ENCODE results near the gene HUS1B.

HUS1B gene

GRCh38 chr6:692858-693722 lies 36.2 kb upstream of the HUS1B start, which contains the start of gene EXOC2:
EXOC2 (minus strand) TSS chr6:693139; CDS start chr6:637818, 55,321 bp downstream.
- Histone ChIP-seq H3K27ac (ENCODE audit: low read length) (no peak within 1 kb of the TSS), H3K4me3 (ENCODE audit: low read length) (peak within 1 kb of the TSS; percentile 66), H3K36me3 (ENCODE audit: control insufficient read depth, low read depth, low read length) (peaks cover 5% of the 10 kb centered on the region), H3K27me3 (ENCODE audit: control insufficient read depth, insufficient read depth, low read length) (no peaks in the 10 kb centered on the region), H3K4me1 (ENCODE audit: control insufficient read depth, low read depth, low read length) (peaks cover 15% of the 10 kb centered on the region), H3K9ac (ENCODE audit: low read length) (peak within 1 kb of the TSS; percentile 63), H3K9me3 (ENCODE audit: control insufficient read depth, low read depth, low read length) (no peaks in the 10 kb centered on the region)

GRCh38 chr6:692356-692851 lies 35.5 kb upstream of the HUS1B start:
- Histone ChIP-seq H3K27ac (ENCODE audit: low read length) (no peak overlapping the region), H3K9me3 (ENCODE audit: control insufficient read depth, low read depth, low read length) (no peaks in the 10 kb centered on the region)

DNA sequence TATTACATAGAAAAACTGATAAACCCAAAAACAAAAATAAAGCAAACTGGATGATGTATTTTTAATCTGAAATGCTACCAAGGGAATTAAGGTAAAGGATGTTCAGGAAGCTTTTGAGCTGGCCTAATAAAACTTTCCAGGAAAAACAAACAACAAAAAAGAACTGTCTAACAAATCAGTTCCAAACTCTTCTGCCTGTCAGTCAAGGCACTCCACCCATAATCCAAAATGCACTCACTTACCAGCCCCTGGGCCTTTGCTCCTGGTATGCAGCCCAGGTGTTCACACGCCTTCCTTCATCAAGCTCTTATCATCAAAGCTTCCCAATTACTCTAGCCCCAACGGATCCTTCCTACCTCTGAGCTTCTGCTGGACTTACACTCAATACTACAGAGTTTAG lies 32.3 kb upstream of the HUS1B start:
- H3K4me1 ChIP-seq (ENCODE audit: control insufficient read depth, low read depth, low read length) = peaks cover 30% of the 10 kb centered on the region

More at GRCh38 chr6:692356-692851, 35.5 kb upstream of the HUS1B start:
- H3K36me3 ChIP-seq (ENCODE audit: control insufficient read depth, low read depth, low read length) = peaks cover 8% of the 10 kb centered on the region
- H3K27me3 ChIP-seq (ENCODE audit: control insufficient read depth, insufficient read depth, low read length) = no peaks in the 10 kb centered on the region
- peaks cover 15% of the 10 kb centered on the region for H3K4me1 ChIP-seq (ENCODE audit: control insufficient read depth, low read depth, low read length)
- peak overlapping the region; percentile 66 for H3K4me3 ChIP-seq (ENCODE audit: low read length)
- peak overlapping the region; percentile 63 for H3K9ac ChIP-seq (ENCODE audit: low read length)

GRCh38 chr6:686497-686896 lies 29.6 kb upstream of the HUS1B start:
- H3K27ac ChIP-seq (ENCODE audit: low read length) = no peak overlapping the region
- no peak overlapping the region for H3K9ac ChIP-seq (ENCODE audit: low read length)
- H3K9me3 ChIP-seq (ENCODE audit: control insufficient read depth, low read depth, low read length) = no peaks in the 10 kb centered on the region
- H3K4me1 ChIP-seq (ENCODE audit: control insufficient read depth, low read depth, low read length) = peaks cover 50% of the 10 kb centered on the region
- no peaks in the 10 kb centered on the region for H3K27me3 ChIP-seq (ENCODE audit: control insufficient read depth, insufficient read depth, low read length)
- H3K4me3 ChIP-seq (ENCODE audit: low read length) = no peak overlapping the region
- H3K36me3 ChIP-seq (ENCODE audit: control insufficient read depth, low read depth, low read length) = peaks cover 8% of the 10 kb centered on the region

More for the DNA sequence above, 32.3 kb upstream of the HUS1B start:
- H3K36me3 ChIP-seq (ENCODE audit: control insufficient read depth, low read depth, low read length) = peaks cover 8% of the 10 kb centered on the region
- H3K4me3 ChIP-seq (ENCODE audit: low read length) = no peak overlapping the region
- no peak overlapping the region for H3K9ac ChIP-seq (ENCODE audit: low read length)
- H3K27me3 ChIP-seq (ENCODE audit: control insufficient read depth, insufficient read depth, low read length) = no peaks in the 10 kb centered on the region
- no peaks in the 10 kb centered on the region for H3K9me3 ChIP-seq (ENCODE audit: control insufficient read depth, low read depth, low read length)
- no peak overlapping the region for H3K27ac ChIP-seq (ENCODE audit: low read length)

DNA sequence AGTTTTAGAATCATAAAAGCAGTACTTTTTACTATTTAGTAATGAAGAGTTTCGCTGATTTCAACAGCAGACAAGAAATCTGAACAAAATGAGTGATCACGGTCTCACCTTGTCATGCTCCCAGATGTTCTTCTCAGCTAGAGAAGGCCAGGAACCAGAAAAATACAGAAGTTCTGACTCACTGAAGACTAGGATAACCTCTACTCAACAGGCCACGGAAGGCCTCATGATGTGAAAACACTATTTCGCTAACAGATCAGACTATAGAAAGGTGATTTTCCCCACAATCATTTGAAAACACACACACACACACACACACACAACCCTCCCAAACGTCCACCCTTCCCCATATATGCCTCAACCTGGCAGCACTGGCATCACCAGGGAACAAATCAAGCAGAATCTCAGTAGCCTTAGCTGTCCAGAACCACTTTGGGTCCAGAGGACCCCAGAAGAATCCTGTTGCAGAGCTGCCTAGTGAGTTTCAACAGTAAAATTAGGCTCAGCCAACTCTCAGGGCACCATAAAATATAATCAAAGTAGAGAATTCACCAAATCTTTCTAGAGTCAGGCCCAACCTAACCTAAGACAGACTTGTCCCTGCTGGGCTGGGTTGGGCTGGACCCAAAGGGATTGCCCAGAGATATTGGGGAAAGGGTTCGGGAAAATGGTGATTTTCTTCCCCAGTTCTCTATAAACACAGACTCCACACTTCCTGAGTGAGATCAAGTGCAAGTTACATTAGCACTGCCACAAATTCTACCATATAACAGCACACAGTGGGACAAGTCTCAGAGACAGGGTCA lies 28.1 kb upstream of the HUS1B start:
- no peak overlapping the region for H3K9ac ChIP-seq (ENCODE audit: low read length)
- no peaks in the 10 kb centered on the region for H3K9me3 ChIP-seq (ENCODE audit: control insufficient read depth, low read depth, low read length)
- H3K4me1 ChIP-seq (ENCODE audit: control insufficient read depth, low read depth, low read length) = peaks cover 60% of the 10 kb centered on the region
- H3K27ac ChIP-seq (ENCODE audit: low read length) = peak overlapping the region; percentile 9
- H3K4me3 ChIP-seq (ENCODE audit: low read length) = no peak overlapping the region
- peaks cover 8% of the 10 kb centered on the region for H3K36me3 ChIP-seq (ENCODE audit: control insufficient read depth, low read depth, low read length)
- H3K27me3 ChIP-seq (ENCODE audit: control insufficient read depth, insufficient read depth, low read length) = no peaks in the 10 kb centered on the region

DNA sequence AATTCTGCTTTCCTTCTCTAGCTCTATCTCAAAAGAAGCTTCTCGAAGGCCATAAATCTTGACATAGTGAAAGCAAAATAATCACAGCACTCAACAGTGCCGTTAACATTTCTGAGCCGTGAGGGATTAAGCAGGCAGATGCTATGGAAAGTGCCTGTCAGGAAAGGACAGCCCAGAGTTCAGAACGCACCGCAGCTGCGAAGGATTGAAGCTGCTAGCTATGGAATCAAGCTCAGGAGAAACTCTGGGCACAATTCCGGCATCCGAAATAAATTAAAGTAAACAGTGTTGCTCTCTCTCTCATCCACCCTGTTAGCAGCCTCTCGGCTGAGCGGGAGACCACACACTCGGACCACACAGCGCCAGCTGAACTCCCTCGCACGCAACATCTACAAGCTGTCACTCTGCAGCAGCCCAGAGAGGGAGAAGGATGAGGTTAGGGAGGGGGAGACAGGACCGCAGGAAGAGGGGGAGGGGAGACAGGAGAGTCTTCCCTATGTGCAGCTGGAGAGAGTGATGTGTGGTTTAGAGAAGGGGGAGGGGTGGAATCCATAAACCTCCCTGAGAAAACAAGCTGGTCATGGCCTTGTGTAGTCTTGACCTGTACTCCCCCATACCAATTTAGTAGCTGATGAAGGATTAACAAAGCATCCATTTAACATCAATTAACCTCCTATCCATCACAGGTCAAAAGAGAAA lies 27.0 kb upstream of the HUS1B start:
- Histone ChIP-seq H3K9ac (ENCODE audit: low read length) (peak overlapping the region; percentile 37), H3K27me3 (ENCODE audit: control insufficient read depth, insufficient read depth, low read length) (no peaks in the 10 kb centered on the region), H3K27ac (ENCODE audit: low read length) (peak overlapping the region; percentile 43), H3K36me3 (ENCODE audit: control insufficient read depth, low read depth, low read length) (peaks cover 8% of the 10 kb centered on the region), H3K4me1 (ENCODE audit: control insufficient read depth, low read depth, low read length) (peaks cover 68% of the 10 kb centered on the region), H3K4me3 (ENCODE audit: low read length) (peak overlapping the region; percentile 53), H3K9me3 (ENCODE audit: control insufficient read depth, low read depth, low read length) (no peaks in the 10 kb centered on the region)

- Histone ChIP-seq H3K27ac (ENCODE audit: low read length) (peak overlapping the region; percentile 92), H3K9me3 (ENCODE audit: control insufficient read depth, low read depth, low read length) (no peaks in the 10 kb centered on the region), H3K36me3 (ENCODE audit: control insufficient read depth, low read depth, low read length) (no peaks in the 10 kb centered on the region), H3K27me3 (ENCODE audit: control insufficient read depth, insufficient read depth, low read length) (no peaks in the 10 kb centered on the region), H3K4me3 (ENCODE audit: low read length) (peak overlapping the region; percentile 15), H3K4me1 (ENCODE audit: control insufficient read depth, low read depth, low read length) (peaks cover 74% of the 10 kb centered on the region), H3K9ac (ENCODE audit: low read length) (peak overlapping the region; percentile 34)
These were observed 23.9 kb upstream of the HUS1B start for GRCh38 chr6:680666-681340.

- Histone ChIP-seq H3K4me3 (ENCODE audit: low read length) (peak overlapping the region; percentile 15), H3K4me1 (ENCODE audit: control insufficient read depth, low read depth, low read length) (peaks cover 70% of the 10 kb centered on the region), H3K9me3 (ENCODE audit: control insufficient read depth, low read depth, low read length) (no peaks in the 10 kb centered on the region), H3K36me3 (ENCODE audit: control insufficient read depth, low read depth, low read length) (no peaks in the 10 kb centered on the region), H3K27ac (ENCODE audit: low read length) (peak overlapping the region; percentile 92), H3K27me3 (ENCODE audit: control insufficient read depth, insufficient read depth, low read length) (no peaks in the 10 kb centered on the region), H3K9ac (ENCODE audit: low read length) (peak overlapping the region; percentile 34)
These were observed 23.4 kb upstream of the HUS1B start for GRCh38 chr6:680251-680650.

DNA sequence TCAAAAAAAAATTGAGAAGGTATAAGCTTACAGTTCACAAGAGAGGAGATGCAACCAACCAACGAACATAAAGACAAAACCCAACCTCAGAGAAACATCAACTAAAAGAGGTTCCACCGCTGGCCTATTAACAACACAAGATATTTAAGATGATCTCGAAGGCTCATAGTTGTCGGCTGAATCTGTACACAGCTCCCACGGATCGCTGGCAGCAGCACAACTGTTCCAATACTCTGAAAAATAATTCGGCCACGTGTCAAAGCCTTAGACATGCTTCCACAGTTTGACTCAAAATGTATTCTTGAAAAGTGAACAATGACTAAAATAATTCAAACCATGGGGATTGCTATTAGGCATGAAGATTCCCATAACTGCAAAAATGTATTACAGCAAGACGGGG lies 22.4 kb upstream of the HUS1B start:
- Histone ChIP-seq H3K27ac (ENCODE audit: low read length) (peak overlapping the region; percentile 72), H3K4me1 (ENCODE audit: control insufficient read depth, low read depth, low read length) (peaks cover 68% of the 10 kb centered on the region), H3K36me3 (ENCODE audit: control insufficient read depth, low read depth, low read length) (no peaks in the 10 kb centered on the region), H3K9me3 (ENCODE audit: control insufficient read depth, low read depth, low read length) (no peaks in the 10 kb centered on the region), H3K9ac (ENCODE audit: low read length) (peak overlapping the region; percentile 25), H3K4me3 (ENCODE audit: low read length) (no peak overlapping the region), H3K27me3 (ENCODE audit: control insufficient read depth, insufficient read depth, low read length) (no peaks in the 10 kb centered on the region)

- Histone ChIP-seq H3K36me3 (ENCODE audit: control insufficient read depth, low read depth, low read length) (no peaks in the 10 kb centered on the region), H3K27ac (ENCODE audit: low read length) (no peak overlapping the region), H3K9ac (ENCODE audit: low read length) (no peak overlapping the region), H3K4me1 (ENCODE audit: control insufficient read depth, low read depth, low read length) (peaks cover 64% of the 10 kb centered on the region), H3K4me3 (ENCODE audit: low read length) (no peak overlapping the region), H3K27me3 (ENCODE audit: control insufficient read depth, insufficient read depth, low read length) (no peaks in the 10 kb centered on the region), H3K9me3 (ENCODE audit: control insufficient read depth, low read depth, low read length) (no peaks in the 10 kb centered on the region)
These were observed 21.6 kb upstream of the HUS1B start for GRCh38 chr6:678520-678919.

Measured in iPS-18a (cell line).